ENCODE results near the gene SORCS2. TPM values are rescaled to one million over a fixed set of nuclear protein-coding genes. Genes with fewer than 3 reads are reported as not detected.

The SORCS2 gene
- total and polyA plus RNA-seq, 2 of the 13 experiments (the other 11 are each of a cell fraction or from before 2014, with no cell fraction given): 0.82 to 1.0 TPM

GRCh38 chr4:7360806-7361205, 168.5 kb downstream of the SORCS2 start:
- BruUV-seq (replicated peaks): no TSS peak
- WGBS (ENCODE audit: low lambda C conversion rate): 4% methylated on average over 8 of the region's 8 CpGs
- Histone ChIP-seq H4K20me1 (ENCODE audit: insufficient read depth, low read length) (no peaks in the 10 kb centered on the region), H3K9me3 (ENCODE audit: low read length) (no peaks in the 10 kb centered on the region), H3K4me1 (ENCODE audit: insufficient read depth, low read length) (no peaks in the 10 kb centered on the region), H3K4me2 (ENCODE audit: low read depth, low read length) (no peak overlapping the region), H3K27ac (ENCODE audit: extremely low read length, insufficient read depth, low read length) (no peak overlapping the region), H3K9ac (ENCODE audit: insufficient read depth, low read depth, low read length) (no peak overlapping the region), H3K79me2 (ENCODE audit: insufficient read depth, low read length) (no peaks in the 10 kb centered on the region), H3K27me3 (ENCODE audit: control insufficient read depth in 1 of 2, insufficient read depth in 2 of 2, low read length in 2 of 2) (peaks cover 2 to 16% of the 10 kb centered on the region in 2 experiments; a peak in 4 of 5 replicates), H3K4me3 (replicated peaks in 1 of 3; ENCODE audit: insufficient read depth in 1 of 3, low read depth in 2 of 3, low read length in 3 of 3) (no peak overlapping the region), H3K36me3 (replicated peaks in 1 of 2; ENCODE audit: control insufficient read depth in 1 of 2, insufficient read depth in 2 of 2, low read length in 2 of 2) (no peaks in the 10 kb centered on the region), H2AFZ (ENCODE audit: low read length) (no peak overlapping the region)
- POLR2A ChIA-PET: no interaction called here
- DNase-seq (ENCODE audit: low spot score) (no peak), FAIRE-seq (no peak), ATAC-seq (no peak)
- TF ChIP-seq ZNF143 (CRISPR knock-in tag; IDR thresholded peaks at IDR 0.05) (no peak), ZNF343 (CRISPR knock-in tag; IDR thresholded peaks at IDR 0.05) (no peak), ZNF292 (CRISPR knock-in tag; IDR thresholded peaks at IDR 0.05; ENCODE audit: borderline replicate concordance, low read depth) (no peak), ZNF224 (CRISPR knock-in tag; IDR thresholded peaks at IDR 0.05) (no peak), CAMTA2 (CRISPR knock-in tag; IDR thresholded peaks at IDR 0.05; ENCODE audit: borderline replicate concordance) (no peak), KAT2B (IDR thresholded peaks at IDR 0.05; ENCODE audit: borderline replicate concordance, low read depth, low read length) (no peak), ZNF75D (CRISPR knock-in tag; IDR thresholded peaks at IDR 0.05; ENCODE audit: borderline replicate concordance) (no peak), SALL1 (CRISPR knock-in tag; IDR thresholded peaks at IDR 0.05) (no peak), ZEB1 (IDR thresholded peaks at IDR 0.05; ENCODE audit: insufficient replicate concordance, low read depth) (no peak), GRHL1 (CRISPR knock-in tag; conservative IDR thresholded peaks at IDR 0.05) (no peak), ZXDC (CRISPR knock-in tag; IDR thresholded peaks at IDR 0.05) (no peak), ZFP82 (CRISPR knock-in tag; IDR thresholded peaks at IDR 0.05; ENCODE audit: borderline replicate concordance) (no peak), RCOR2 (CRISPR knock-in tag; IDR thresholded peaks at IDR 0.05) (no peak), ZNF589 (CRISPR knock-in tag; conservative IDR thresholded peaks at IDR 0.05) (no peak), POLR2G (IDR thresholded peaks at IDR 0.05; ENCODE audit: low read depth, low read length) (no peak), ZNF280B (CRISPR knock-in tag; IDR thresholded peaks at IDR 0.05; ENCODE audit: borderline replicate concordance) (no peak)
- intact Hi-C loops (cut with micrococcal nuclease; ENCODE audit: unreplicated experiment): no loop called here
- CTCF ChIA-PET (ENCODE audit: low intra/inter-chr PET ratio, low total read pairs): no interaction called here
- in situ Hi-C loops (cut with HindIII; ENCODE audit: extremely low pct_ligation_motif_present, low pct_unique_long_range_greater_than_20kb): no loop called here
